Measurements from ENCODE around the gene PCYT1A. TPM values are rescaled to one million over a fixed set of nuclear protein-coding genes. Genes with fewer than 3 reads are reported as not detected.

The PCYT1A gene
- total and polyA plus RNA-seq, 2 donors (not counting 1 experiment from before 2014, with no cell fraction given): 56.6 to 61.2 TPM

DNA sequence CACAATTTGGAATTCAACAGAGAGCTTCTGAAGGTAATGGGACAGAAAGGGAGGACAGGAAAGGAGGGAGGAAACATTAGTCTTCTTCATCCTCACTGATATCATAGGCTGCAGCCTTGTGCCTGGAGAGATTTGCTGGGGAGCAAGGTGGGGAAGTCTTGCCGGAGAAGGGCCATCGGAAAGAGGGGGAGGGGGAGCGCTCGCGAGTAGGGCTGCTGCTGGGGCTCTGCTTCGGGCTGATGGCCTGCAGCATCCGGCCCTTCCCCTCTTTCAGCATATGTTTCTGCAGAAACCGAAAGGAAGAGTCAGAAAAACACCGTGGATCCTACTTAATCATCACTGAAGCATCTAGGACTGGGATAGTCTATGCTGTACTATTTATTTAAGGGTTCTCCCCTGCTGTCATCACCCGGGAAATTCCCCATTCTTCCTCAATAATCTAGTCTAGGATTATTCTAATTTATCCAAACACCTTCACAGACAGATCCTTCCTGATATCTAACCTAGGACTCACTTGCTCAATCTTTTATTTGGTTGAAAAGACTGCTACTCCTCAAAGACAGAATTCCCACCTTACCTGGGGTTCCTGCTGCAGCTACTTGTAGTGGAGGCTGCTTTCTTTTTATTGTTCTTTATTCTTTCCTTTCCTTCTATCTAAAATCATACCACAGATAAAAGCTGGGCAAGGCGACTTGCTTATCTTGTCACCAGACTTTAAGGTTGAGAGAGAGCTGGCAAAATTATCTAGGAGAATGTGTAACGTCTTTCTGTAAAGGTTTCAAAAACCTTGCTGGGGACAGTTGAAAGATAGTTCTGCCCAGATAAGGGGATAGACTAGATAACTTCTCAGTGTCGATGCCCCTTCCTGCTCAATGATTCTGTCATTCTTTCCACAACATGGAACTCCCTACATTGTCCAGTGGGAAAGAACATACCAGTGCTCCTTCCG, 48.6 kb downstream of the PCYT1A start:
- no peak overlapping the region for H3K27ac ChIP-seq (ENCODE audit: low read length in 2 of 2)
- intact Hi-C loops (cut with micrococcal nuclease): no loop called here
- H3K9me3 ChIP-seq (ENCODE audit: control extremely low read depth in 1 of 3, control insufficient read depth in 2 of 3, insufficient read depth in 1 of 3, low read length in 2 of 3): no peaks in the 10 kb centered on the region
- H3K9me3 Mint-ChIP-seq (ENCODE audit: insufficient read depth): no peaks in the 10 kb centered on the region
- H3K36me3 ChIP-seq (replicated peaks in 1 of 2; ENCODE audit: control extremely low read depth in 1 of 2, control insufficient read depth in 1 of 2, extremely low read depth in 1 of 2, insufficient read depth in 2 of 2, low read length in 1 of 2): peaks cover 0 to 48% of the 10 kb centered on the region in 2 experiments
- CTCF ChIA-PET: no interaction called here
- WGBS (ENCODE audit: insufficient coverage): 100% methylated on average over 4 of the region's 14 CpGs
- H2AFZ ChIP-seq (ENCODE audit: insufficient read depth, low read depth, low read length, poor library complexity, severe bottlenecking): no peak overlapping the region
- H3K4me3 ChIP-seq (ENCODE audit: control extremely low read depth in 1 of 5, extremely low read depth in 1 of 5, insufficient read depth in 1 of 5, low read depth in 2 of 5, low read length in 4 of 5): no peak overlapping the region
- no peaks in the 10 kb centered on the region for H3K4me1 Mint-ChIP-seq
- H3K27me3 ChIP-seq (replicated peaks in 1 of 4; ENCODE audit: control extremely low read depth in 1 of 4, control insufficient read depth in 3 of 4, insufficient read depth in 4 of 4, low read length in 3 of 4): no peaks in the 10 kb centered on the region
- POLR2A ChIA-PET: no interaction called here
- TF ChIP-seq, protein P1, sequence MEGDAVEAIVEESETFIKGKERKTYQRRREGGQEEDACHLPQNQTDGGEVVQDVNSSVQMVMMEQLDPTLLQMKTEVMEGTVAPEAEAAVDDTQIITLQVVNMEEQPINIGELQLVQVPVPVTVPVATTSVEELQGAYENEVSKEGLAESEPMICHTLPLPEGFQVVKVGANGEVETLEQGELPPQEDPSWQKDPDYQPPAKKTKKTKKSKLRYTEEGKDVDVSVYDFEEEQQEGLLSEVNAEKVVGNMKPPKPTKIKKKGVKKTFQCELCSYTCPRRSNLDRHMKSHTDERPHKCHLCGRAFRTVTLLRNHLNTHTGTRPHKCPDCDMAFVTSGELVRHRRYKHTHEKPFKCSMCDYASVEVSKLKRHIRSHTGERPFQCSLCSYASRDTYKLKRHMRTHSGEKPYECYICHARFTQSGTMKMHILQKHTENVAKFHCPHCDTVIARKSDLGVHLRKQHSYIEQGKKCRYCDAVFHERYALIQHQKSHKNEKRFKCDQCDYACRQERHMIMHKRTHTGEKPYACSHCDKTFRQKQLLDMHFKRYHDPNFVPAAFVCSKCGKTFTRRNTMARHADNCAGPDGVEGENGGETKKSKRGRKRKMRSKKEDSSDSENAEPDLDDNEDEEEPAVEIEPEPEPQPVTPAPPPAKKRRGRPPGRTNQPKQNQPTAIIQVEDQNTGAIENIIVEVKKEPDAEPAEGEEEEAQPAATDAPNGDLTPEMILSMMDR (IDR thresholded peaks at IDR 0.05): no peak
- no peak for TF ChIP-seq EZH2 (IDR thresholded peaks at IDR 0.05; ENCODE audit: borderline replicate concordance, insufficient read depth, low read depth, low read length, poor library complexity, severe bottlenecking)
- no peak overlapping the region for H3K9ac ChIP-seq (ENCODE audit: low read length)
- DNase-seq (no peak), ATAC-seq (ENCODE audit: low read depth) (no peak)
- H3K27ac Mint-ChIP-seq: no peak overlapping the region
- H3K4me3 Mint-ChIP-seq: no peak overlapping the region
- H3K27me3 Mint-ChIP-seq: no peaks in the 10 kb centered on the region
- H3K4me2 ChIP-seq (replicated peaks; ENCODE audit: low read depth, low read length, poor library complexity, severe bottlenecking): no peak overlapping the region
- no peaks in the 10 kb centered on the region for H3K79me2 ChIP-seq (ENCODE audit: control insufficient read depth, insufficient read depth, low read length)
- H3K4me1 ChIP-seq (ENCODE audit: control insufficient read depth in 2 of 2, insufficient read depth in 2 of 2, low read length in 2 of 2): no peaks in the 10 kb centered on the region
- no peaks in the 10 kb centered on the region for H4K20me1 ChIP-seq (ENCODE audit: control insufficient read depth, insufficient read depth, low read length, poor library complexity, severe bottlenecking)

DNA sequence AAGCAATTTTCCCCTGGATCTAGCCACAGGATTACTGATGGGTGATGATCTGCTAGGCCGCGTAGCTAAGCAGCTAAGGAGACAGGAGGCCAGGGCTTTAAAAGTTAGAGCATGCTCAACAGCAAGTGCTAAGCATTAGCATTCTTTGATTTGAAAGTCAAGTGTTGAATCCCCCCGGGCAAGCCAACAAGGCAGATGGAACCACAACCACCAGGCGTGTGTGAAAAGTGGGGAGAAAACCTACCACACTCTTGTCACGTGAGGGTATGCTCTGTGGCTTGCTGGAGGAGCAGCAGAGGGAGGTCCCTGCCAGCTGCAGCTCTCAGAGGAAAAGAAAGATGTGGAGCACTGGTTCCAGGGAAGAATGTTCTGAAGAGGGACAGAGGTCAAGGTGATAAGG, 50.3 kb downstream of the PCYT1A start:
- no peaks in the 10 kb centered on the region for H4K20me1 ChIP-seq (ENCODE audit: control insufficient read depth, insufficient read depth, low read length, poor library complexity, severe bottlenecking)
- no peak overlapping the region for H3K27ac ChIP-seq (ENCODE audit: low read length in 2 of 2)
- TF ChIP-seq, protein P1 (IDR thresholded peaks at IDR 0.05): no peak
- no peak for TF ChIP-seq EZH2 (IDR thresholded peaks at IDR 0.05; ENCODE audit: borderline replicate concordance, insufficient read depth, low read depth, low read length, poor library complexity, severe bottlenecking)
- H3K79me2 ChIP-seq (ENCODE audit: control insufficient read depth, insufficient read depth, low read length): no peaks in the 10 kb centered on the region
- ChIA-PET POLR2A (no interaction called here), CTCF (no interaction called here)
- no peaks in the 10 kb centered on the region for H3K27me3 ChIP-seq (replicated peaks in 1 of 4; ENCODE audit: control extremely low read depth in 1 of 4, control insufficient read depth in 3 of 4, insufficient read depth in 4 of 4, low read length in 3 of 4)
- 88% methylated on average over 2 of the region's 5 CpGs for WGBS (ENCODE audit: insufficient coverage)
- intact Hi-C loops (cut with micrococcal nuclease): no loop called here
- Mint-ChIP-seq H3K9me3 (ENCODE audit: insufficient read depth) (no peaks in the 10 kb centered on the region), H3K27ac (no peak overlapping the region), H3K27me3 (no peaks in the 10 kb centered on the region), H3K4me1 (peaks cover 9% of the 10 kb centered on the region), H3K4me3 (no peak overlapping the region)
- no peak for DNase-seq
- H3K36me3 ChIP-seq (replicated peaks in 1 of 2; ENCODE audit: control extremely low read depth in 1 of 2, control insufficient read depth in 1 of 2, extremely low read depth in 1 of 2, insufficient read depth in 2 of 2, low read length in 1 of 2): peaks cover 0 to 42% of the 10 kb centered on the region in 2 experiments
- no peak for ATAC-seq (ENCODE audit: low read depth)
- no peaks in the 10 kb centered on the region for H3K9me3 ChIP-seq (ENCODE audit: control extremely low read depth in 1 of 3, control insufficient read depth in 2 of 3, insufficient read depth in 1 of 3, low read length in 2 of 3)
- H3K4me2 ChIP-seq (replicated peaks; ENCODE audit: low read depth, low read length, poor library complexity, severe bottlenecking): no peak overlapping the region
- H2AFZ ChIP-seq (ENCODE audit: insufficient read depth, low read depth, low read length, poor library complexity, severe bottlenecking): no peak overlapping the region
- H3K4me1 ChIP-seq (ENCODE audit: control insufficient read depth in 2 of 2, insufficient read depth in 2 of 2, low read length in 2 of 2): peaks cover 0 to 4% of the 10 kb centered on the region in 2 donors
- no peak overlapping the region for H3K4me3 ChIP-seq (ENCODE audit: control extremely low read depth in 1 of 5, extremely low read depth in 1 of 5, insufficient read depth in 1 of 5, low read depth in 2 of 5, low read length in 4 of 5)
- no peak overlapping the region for H3K9ac ChIP-seq (ENCODE audit: low read length)

Data from B cell (primary cell).